ENCODE data around the gene RELN.
"Not testable (repeated sequence)": the region's sequence is repeated elsewhere in the genome, so short reads cannot be mapped to it uniquely, and the experiment has no call there.

Gene RELN

GRCh38 chr7:103911015-103911414, 78.4 kb downstream of the RELN start:
- H3K36me3 ChIP-seq (ENCODE audit: control insufficient read depth, insufficient read depth, low read length); H3K9ac ChIP-seq (ENCODE audit: low read length); H3K27me3 ChIP-seq (ENCODE audit: control insufficient read depth, insufficient read depth, low read length); H3K4me3 ChIP-seq (ENCODE audit: low read length); H3K9me3 ChIP-seq (ENCODE audit: control insufficient read depth, low read length); H3K4me1 ChIP-seq (ENCODE audit: control insufficient read depth, insufficient read depth, low read length): not testable (repeated sequence)

DNA sequence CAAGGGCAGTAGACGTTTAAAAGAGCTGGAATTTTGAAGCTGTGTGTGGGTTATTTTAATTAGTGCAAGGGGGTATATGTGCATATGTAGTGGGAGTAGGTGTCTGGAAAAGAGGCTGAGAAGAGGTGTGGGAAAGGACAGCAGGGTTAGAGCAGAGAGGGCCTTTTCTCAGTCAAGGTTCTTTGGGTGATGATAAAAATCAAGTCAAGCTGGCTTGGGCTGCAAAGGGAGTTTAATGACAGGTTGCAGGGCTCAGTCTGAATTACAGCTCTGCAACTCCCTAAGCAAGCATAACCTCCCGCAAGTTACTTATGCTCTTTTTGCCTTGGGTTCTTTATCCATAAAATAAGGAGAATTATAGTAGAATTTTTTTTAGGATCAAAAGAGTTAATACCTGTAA, 83.5 kb downstream of the RELN start:
- no peaks in the 10 kb centered on the region for H3K4me1 ChIP-seq (ENCODE audit: control insufficient read depth, insufficient read depth, low read length)
- H3K9ac ChIP-seq (ENCODE audit: low read length): no peak overlapping the region
- H3K27me3 ChIP-seq (ENCODE audit: control insufficient read depth, insufficient read depth, low read length): no peaks in the 10 kb centered on the region
- no peaks in the 10 kb centered on the region for H3K36me3 ChIP-seq (ENCODE audit: control insufficient read depth, insufficient read depth, low read length)
- H3K9me3 ChIP-seq (ENCODE audit: control insufficient read depth, low read length): no peaks in the 10 kb centered on the region
- no peak overlapping the region for H3K4me3 ChIP-seq (ENCODE audit: low read length)

- H3K36me3 ChIP-seq (ENCODE audit: control insufficient read depth, insufficient read depth, low read length): no peaks in the 10 kb centered on the region
- H3K4me1 ChIP-seq (ENCODE audit: control insufficient read depth, insufficient read depth, low read length): no peaks in the 10 kb centered on the region
- no peaks in the 10 kb centered on the region for H3K9me3 ChIP-seq (ENCODE audit: control insufficient read depth, low read length)
- H3K27me3 ChIP-seq (ENCODE audit: control insufficient read depth, insufficient read depth, low read length): no peaks in the 10 kb centered on the region
- no peak overlapping the region for H3K4me3 ChIP-seq (ENCODE audit: low read length)
- H3K9ac ChIP-seq (ENCODE audit: low read length): no peak overlapping the region
These were observed 86.5 kb downstream of the RELN start for GRCh38 chr7:103902917-103903316.

DNA sequence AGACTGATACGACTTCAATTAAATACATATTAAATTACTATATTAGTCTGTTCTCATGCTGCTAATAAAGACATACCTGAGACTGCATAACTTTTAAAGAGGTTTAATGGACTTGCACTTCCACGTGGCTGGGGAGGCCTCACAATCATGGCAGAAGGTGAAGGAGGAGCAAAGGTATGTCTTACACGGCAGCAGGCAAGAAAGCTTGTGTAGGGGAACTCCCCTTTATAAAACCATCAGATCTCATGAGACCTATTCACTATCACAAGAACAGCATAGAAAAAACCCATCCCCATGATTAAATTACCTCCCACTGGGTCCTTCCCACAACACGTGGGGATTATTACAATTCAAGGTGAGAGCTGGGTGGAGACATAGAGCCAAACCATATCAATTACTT, 92.6 kb downstream of the RELN start:
- not testable (repeated sequence) for H3K4me1 ChIP-seq (ENCODE audit: control insufficient read depth, insufficient read depth, low read length); H3K27me3 ChIP-seq (ENCODE audit: control insufficient read depth, insufficient read depth, low read length); H3K36me3 ChIP-seq (ENCODE audit: control insufficient read depth, insufficient read depth, low read length); H3K9me3 ChIP-seq (ENCODE audit: control insufficient read depth, low read length); H3K4me3 ChIP-seq (ENCODE audit: low read length); H3K9ac ChIP-seq (ENCODE audit: low read length)

- Histone ChIP-seq H3K4me1 (ENCODE audit: control insufficient read depth, insufficient read depth, low read length) (no peaks in the 10 kb centered on the region), H3K27me3 (ENCODE audit: control insufficient read depth, insufficient read depth, low read length) (no peaks in the 10 kb centered on the region), H3K36me3 (ENCODE audit: control insufficient read depth, insufficient read depth, low read length) (no peaks in the 10 kb centered on the region), H3K9me3 (ENCODE audit: control insufficient read depth, low read length) (no peaks in the 10 kb centered on the region), H3K9ac (ENCODE audit: low read length) (no peak overlapping the region), H3K4me3 (ENCODE audit: low read length) (no peak overlapping the region)
These were observed 94.5 kb downstream of the RELN start for GRCh38 chr7:103894656-103895596.

DNA sequence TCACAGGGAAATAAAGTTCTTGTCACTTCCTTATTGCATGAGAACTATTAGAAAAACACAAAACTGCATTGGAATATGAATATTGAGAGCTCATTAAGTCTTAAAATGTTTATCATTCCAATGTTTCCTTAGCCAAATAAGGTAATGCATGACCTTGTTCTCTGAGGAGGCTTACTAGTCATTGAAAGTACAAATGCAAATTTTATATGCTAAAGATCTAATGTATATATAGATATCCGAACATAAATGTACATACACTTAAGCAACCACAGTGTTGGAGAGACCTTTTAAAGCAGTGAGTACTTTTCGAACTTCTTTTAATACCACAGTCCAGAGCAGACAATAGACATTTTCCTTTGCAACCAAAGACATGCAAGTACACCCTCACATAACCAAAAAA, 96.1 kb downstream of the RELN start:
- Histone ChIP-seq H3K36me3 (ENCODE audit: control insufficient read depth, insufficient read depth, low read length) (no peaks in the 10 kb centered on the region), H3K4me1 (ENCODE audit: control insufficient read depth, insufficient read depth, low read length) (no peaks in the 10 kb centered on the region), H3K9me3 (ENCODE audit: control insufficient read depth, low read length) (no peaks in the 10 kb centered on the region), H3K27me3 (ENCODE audit: control insufficient read depth, insufficient read depth, low read length) (no peaks in the 10 kb centered on the region), H3K4me3 (ENCODE audit: low read length) (no peak overlapping the region), H3K9ac (ENCODE audit: low read length) (no peak overlapping the region)

GRCh38 chr7:103889451-103889850, 100.0 kb downstream of the RELN start:
- no peaks in the 10 kb centered on the region for H3K9me3 ChIP-seq (ENCODE audit: control insufficient read depth, low read length)
- no peak overlapping the region for H3K9ac ChIP-seq (ENCODE audit: low read length)
- no peaks in the 10 kb centered on the region for H3K36me3 ChIP-seq (ENCODE audit: control insufficient read depth, insufficient read depth, low read length)
- no peak overlapping the region for H3K4me3 ChIP-seq (ENCODE audit: low read length)
- H3K4me1 ChIP-seq (ENCODE audit: control insufficient read depth, insufficient read depth, low read length): no peaks in the 10 kb centered on the region
- no peaks in the 10 kb centered on the region for H3K27me3 ChIP-seq (ENCODE audit: control insufficient read depth, insufficient read depth, low read length)

GRCh38 chr7:103888603-103889153, 100.8 kb downstream of the RELN start:
- H3K9ac ChIP-seq (ENCODE audit: low read length): no peak overlapping the region
- no peaks in the 10 kb centered on the region for H3K27me3 ChIP-seq (ENCODE audit: control insufficient read depth, insufficient read depth, low read length)
- no peaks in the 10 kb centered on the region for H3K36me3 ChIP-seq (ENCODE audit: control insufficient read depth, insufficient read depth, low read length)
- no peaks in the 10 kb centered on the region for H3K9me3 ChIP-seq (ENCODE audit: control insufficient read depth, low read length)
- no peak overlapping the region for H3K4me3 ChIP-seq (ENCODE audit: low read length)
- H3K4me1 ChIP-seq (ENCODE audit: control insufficient read depth, insufficient read depth, low read length): no peaks in the 10 kb centered on the region

- Histone ChIP-seq H3K36me3 (ENCODE audit: control insufficient read depth, insufficient read depth, low read length) (no peaks in the 10 kb centered on the region), H3K27me3 (ENCODE audit: control insufficient read depth, insufficient read depth, low read length) (no peaks in the 10 kb centered on the region), H3K9me3 (ENCODE audit: control insufficient read depth, low read length) (no peaks in the 10 kb centered on the region), H3K9ac (ENCODE audit: low read length) (no peak overlapping the region), H3K4me1 (ENCODE audit: control insufficient read depth, insufficient read depth, low read length) (no peaks in the 10 kb centered on the region), H3K4me3 (ENCODE audit: low read length) (no peak overlapping the region)
These were observed 101.4 kb downstream of the RELN start for GRCh38 chr7:103887853-103888602.

GRCh38 chr7:103887050-103887449, 102.4 kb downstream of the RELN start:
- H3K4me3 ChIP-seq (ENCODE audit: low read length): no peak overlapping the region
- H3K9ac ChIP-seq (ENCODE audit: low read length): no peak overlapping the region
- H3K9me3 ChIP-seq (ENCODE audit: control insufficient read depth, low read length): no peaks in the 10 kb centered on the region
- H3K27me3 ChIP-seq (ENCODE audit: control insufficient read depth, insufficient read depth, low read length): no peaks in the 10 kb centered on the region
- no peaks in the 10 kb centered on the region for H3K36me3 ChIP-seq (ENCODE audit: control insufficient read depth, insufficient read depth, low read length)
- no peaks in the 10 kb centered on the region for H3K4me1 ChIP-seq (ENCODE audit: control insufficient read depth, insufficient read depth, low read length)

DNA sequence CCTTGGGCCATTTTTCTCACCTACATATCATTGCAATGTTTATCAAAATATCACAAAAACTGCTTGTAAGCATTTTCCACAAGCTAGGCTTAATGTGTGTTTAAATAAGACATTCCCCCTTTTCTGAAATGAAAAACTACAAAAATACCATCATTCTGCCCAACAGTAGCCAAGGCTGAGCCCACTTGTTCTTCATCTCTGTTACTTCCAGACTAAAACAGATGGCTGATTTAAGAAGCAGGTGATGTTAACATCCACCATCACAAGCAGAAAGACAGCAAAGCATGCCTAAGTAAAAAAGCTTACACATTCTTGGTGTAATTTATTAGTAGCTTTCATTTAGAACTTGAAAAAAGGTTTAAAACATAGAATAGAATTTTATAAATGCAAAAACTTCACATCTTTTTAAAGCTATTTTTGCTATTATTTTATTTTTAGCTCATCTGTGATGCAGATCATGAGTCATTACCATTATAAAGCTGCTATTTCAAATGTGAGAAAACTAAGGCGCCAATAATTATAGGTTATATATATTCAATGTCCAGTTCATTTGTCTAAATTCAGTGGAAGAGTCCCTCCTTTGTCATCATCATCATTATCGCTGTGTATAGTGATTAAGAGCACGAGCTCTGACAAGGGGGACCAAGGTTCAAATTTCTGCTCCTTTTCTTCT, 109.4 kb downstream of the RELN start:
- Histone ChIP-seq H3K9me3 (ENCODE audit: control insufficient read depth, low read length) (no peaks in the 10 kb centered on the region), H3K4me1 (ENCODE audit: control insufficient read depth, insufficient read depth, low read length) (no peaks in the 10 kb centered on the region), H3K4me3 (ENCODE audit: low read length) (no peak overlapping the region), H3K36me3 (ENCODE audit: control insufficient read depth, insufficient read depth, low read length) (no peaks in the 10 kb centered on the region), H3K9ac (ENCODE audit: low read length) (no peak overlapping the region), H3K27me3 (ENCODE audit: control insufficient read depth, insufficient read depth, low read length) (no peaks in the 10 kb centered on the region)

DNA sequence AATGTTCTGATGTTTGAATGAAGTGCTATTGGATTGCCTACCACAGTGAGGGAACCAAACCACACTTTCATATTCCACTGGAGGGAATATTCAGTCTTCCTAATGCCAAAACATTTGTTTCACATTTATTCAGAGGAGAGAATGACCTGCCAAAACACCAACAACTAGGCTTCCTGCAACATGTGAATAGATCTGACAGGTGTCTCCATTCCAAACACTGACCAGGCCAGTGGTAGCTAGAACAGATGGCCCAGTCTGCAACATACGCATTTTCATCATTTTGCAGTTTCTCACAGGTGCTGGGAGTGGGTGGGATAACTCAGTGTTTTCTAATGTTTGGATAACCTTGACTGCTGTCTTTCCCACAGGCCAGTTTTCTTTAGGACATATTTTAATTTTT, 110.0 kb downstream of the RELN start:
- Histone ChIP-seq H3K9ac (ENCODE audit: low read length) (no peak overlapping the region), H3K4me1 (ENCODE audit: control insufficient read depth, insufficient read depth, low read length) (no peaks in the 10 kb centered on the region)

More for the DNA sequence above, 110.0 kb downstream of the RELN start:
- H3K36me3 ChIP-seq (ENCODE audit: control insufficient read depth, insufficient read depth, low read length): no peaks in the 10 kb centered on the region
- no peak overlapping the region for H3K4me3 ChIP-seq (ENCODE audit: low read length)
- no peaks in the 10 kb centered on the region for H3K27me3 ChIP-seq (ENCODE audit: control insufficient read depth, insufficient read depth, low read length)
- H3K9me3 ChIP-seq (ENCODE audit: control insufficient read depth, low read length): no peaks in the 10 kb centered on the region

Data from mucosa of stomach (tissue), 1 donor.